Measurements from ENCODE around the gene ABCG2. TPM values are rescaled to one million over a fixed set of nuclear protein-coding genes. Genes with fewer than 3 reads are reported as not detected.

Gene ABCG2
- total RNA-seq, 2 experiments from 2014 or later, result 0.25 to 0.54 TPM

DNA sequence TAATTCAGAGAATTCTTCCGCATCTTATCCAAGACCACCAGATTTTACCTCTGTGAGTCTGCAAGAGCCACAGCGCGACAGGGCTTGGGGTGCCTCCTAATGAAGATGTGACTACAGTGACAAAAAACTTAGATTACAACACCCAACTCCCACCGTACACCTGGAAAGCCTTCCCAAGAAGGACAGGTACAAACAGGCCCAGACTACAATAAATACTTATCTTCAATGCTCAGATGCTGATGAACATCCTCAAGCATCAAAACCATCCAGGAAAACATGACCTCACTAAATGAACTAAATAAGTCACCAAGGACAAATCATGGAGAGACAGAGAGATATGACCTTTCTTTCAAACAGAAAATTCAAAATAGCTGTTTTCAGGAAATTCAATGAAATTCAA lies 20.8 kb upstream of the ABCG2 start:
- H3K4me3 Mint-ChIP-seq, result no peak overlapping the region
- H3K4me1 Mint-ChIP-seq (ENCODE audit: low read depth), result peaks cover 3% of the 10 kb centered on the region
- DNase-seq (no peak), ATAC-seq (no peak)
- TF ChIP-seq, protein P1, sequence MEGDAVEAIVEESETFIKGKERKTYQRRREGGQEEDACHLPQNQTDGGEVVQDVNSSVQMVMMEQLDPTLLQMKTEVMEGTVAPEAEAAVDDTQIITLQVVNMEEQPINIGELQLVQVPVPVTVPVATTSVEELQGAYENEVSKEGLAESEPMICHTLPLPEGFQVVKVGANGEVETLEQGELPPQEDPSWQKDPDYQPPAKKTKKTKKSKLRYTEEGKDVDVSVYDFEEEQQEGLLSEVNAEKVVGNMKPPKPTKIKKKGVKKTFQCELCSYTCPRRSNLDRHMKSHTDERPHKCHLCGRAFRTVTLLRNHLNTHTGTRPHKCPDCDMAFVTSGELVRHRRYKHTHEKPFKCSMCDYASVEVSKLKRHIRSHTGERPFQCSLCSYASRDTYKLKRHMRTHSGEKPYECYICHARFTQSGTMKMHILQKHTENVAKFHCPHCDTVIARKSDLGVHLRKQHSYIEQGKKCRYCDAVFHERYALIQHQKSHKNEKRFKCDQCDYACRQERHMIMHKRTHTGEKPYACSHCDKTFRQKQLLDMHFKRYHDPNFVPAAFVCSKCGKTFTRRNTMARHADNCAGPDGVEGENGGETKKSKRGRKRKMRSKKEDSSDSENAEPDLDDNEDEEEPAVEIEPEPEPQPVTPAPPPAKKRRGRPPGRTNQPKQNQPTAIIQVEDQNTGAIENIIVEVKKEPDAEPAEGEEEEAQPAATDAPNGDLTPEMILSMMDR (IDR thresholded peaks at IDR 0.05), result no peak
- peaks cover 5% of the 10 kb centered on the region for H3K9me3 Mint-ChIP-seq
- H3K27me3 Mint-ChIP-seq, result peaks cover 9% of the 10 kb centered on the region
- intact Hi-C loops (cut with micrococcal nuclease), result no loop called here
- ChIA-PET CTCF (no interaction called here), POLR2A (no interaction called here)
- peaks cover 7% of the 10 kb centered on the region for H3K36me3 Mint-ChIP-seq (ENCODE audit: low read depth)
- H3K27ac Mint-ChIP-seq, result no peak overlapping the region

DNA sequence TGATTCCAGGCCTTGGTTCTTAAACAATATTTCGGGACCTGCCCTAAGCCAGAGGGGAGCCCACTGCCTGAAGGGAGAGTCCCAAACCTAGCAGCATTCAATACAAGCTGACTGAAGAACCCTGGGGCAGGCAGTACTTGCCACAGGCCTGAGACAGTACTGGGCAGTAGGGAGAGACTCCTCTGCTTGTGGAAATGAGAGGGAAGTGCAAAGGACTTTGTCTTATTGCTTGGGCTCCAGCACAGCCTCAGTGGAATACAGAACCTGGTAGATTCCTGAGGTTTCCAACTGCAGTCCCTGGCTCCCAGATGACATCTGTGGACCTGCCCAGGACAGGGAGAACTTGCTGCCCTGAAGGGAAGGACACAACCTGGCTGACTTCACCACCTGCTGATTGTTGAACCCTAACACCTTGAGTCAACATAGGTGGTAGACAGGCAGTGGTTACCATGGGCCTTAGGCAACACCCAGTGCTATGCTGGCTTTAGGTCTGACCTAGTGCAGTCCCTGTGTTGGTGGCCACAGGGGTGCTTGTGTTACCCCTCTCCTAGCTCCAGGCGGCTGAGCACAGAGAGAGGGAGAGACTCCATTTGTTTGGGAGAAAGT lies 20.3 kb upstream of the ABCG2 start:
- H3K4me1 Mint-ChIP-seq (ENCODE audit: low read depth), result peaks cover 3% of the 10 kb centered on the region
- TF ChIP-seq, protein P1 (IDR thresholded peaks at IDR 0.05), result no peak
- H3K27me3 Mint-ChIP-seq, result peaks cover 6% of the 10 kb centered on the region
- POLR2A ChIA-PET, result no interaction called here
- no peak overlapping the region for H3K4me3 Mint-ChIP-seq
- no peak for ATAC-seq
- CTCF ChIA-PET, result no interaction called here
- no peak for DNase-seq
- intact Hi-C loops (cut with micrococcal nuclease), result no loop called here
- no peak overlapping the region for H3K27ac Mint-ChIP-seq
- peaks cover 7% of the 10 kb centered on the region for H3K36me3 Mint-ChIP-seq (ENCODE audit: low read depth)
- peaks cover 5% of the 10 kb centered on the region for H3K9me3 Mint-ChIP-seq

DNA sequence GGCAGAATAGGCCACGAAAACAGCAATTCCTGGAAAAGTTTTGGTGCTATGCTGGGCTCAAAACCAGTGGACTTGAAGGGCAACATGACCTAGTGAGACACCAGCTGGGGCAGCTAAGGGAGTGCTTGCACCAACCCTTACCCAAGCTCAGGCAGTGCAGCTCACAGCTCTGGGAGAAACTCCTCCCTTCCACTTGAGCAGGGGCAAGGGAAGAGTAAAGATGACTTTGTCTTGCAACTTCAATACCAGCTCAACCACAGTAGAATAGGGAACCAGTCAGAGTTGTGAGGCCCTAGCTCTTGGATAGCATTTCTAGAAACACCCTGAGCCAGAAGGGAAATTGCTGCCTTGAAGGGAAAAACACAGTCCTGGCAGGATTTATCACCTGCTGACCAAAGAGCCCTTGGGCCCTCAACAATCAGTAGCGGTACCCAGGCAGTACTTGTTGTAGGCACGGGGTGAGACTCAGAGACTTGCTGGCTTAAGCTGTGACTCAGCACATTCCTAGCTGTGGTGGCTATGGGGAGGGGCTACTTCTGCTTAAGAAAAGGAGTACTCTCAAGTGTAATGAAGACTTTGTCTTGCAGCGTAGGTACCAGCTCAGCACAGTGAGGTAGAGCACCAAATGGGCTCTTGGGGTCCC lies 19.7 kb upstream of the ABCG2 start:
- peaks cover 5% of the 10 kb centered on the region for H3K9me3 Mint-ChIP-seq
- peaks cover 7% of the 10 kb centered on the region for H3K36me3 Mint-ChIP-seq (ENCODE audit: low read depth)
- POLR2A ChIA-PET, result no interaction called here
- H3K4me1 Mint-ChIP-seq (ENCODE audit: low read depth), result peaks cover 3% of the 10 kb centered on the region
- peaks cover 6% of the 10 kb centered on the region for H3K27me3 Mint-ChIP-seq
- ATAC-seq (no peak), DNase-seq (no peak)
- CTCF ChIA-PET, result no interaction called here
- no peak overlapping the region for H3K27ac Mint-ChIP-seq
- TF ChIP-seq, protein P1 (IDR thresholded peaks at IDR 0.05), result no peak
- H3K4me3 Mint-ChIP-seq, result no peak overlapping the region
- intact Hi-C loops (cut with micrococcal nuclease), result no loop called here

DNA sequence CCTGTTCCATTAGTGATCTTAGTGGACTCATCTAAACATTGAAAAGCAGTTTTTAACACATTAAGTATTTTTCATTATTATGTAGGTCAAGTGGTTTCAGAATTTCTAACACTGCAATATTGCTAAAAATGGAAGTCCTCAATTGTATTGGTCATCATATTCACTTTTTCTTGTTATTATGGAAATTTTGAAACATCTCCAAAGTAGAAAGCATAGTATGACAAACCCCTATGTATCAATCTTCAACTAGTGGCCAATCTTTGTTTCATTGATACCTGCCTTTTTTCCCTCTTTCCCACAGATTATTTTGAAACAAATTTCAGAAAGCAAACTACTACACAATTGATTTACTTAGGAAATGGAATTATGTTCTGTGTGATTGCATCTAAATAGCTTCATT lies 14.5 kb upstream of the ABCG2 start:
- intact Hi-C loops (cut with micrococcal nuclease), result no loop called here
- H3K4me3 Mint-ChIP-seq, result no peak overlapping the region
- no peak overlapping the region for H3K27ac Mint-ChIP-seq
- ATAC-seq (no peak), DNase-seq (no peak)
- peaks cover 2% of the 10 kb centered on the region for H3K4me1 Mint-ChIP-seq (ENCODE audit: low read depth)
- no peaks in the 10 kb centered on the region for H3K9me3 Mint-ChIP-seq
- POLR2A ChIA-PET, result no interaction called here
- CTCF ChIA-PET, result interaction anchor here (1.3 kb wide), 1 partner anchor 25 kb away, joined by 3 read pairs; no protein-coding TSS in a partner anchor
- TF ChIP-seq, protein P1 (IDR thresholded peaks at IDR 0.05), result no peak
- no peaks in the 10 kb centered on the region for H3K36me3 Mint-ChIP-seq (ENCODE audit: low read depth)
- H3K27me3 Mint-ChIP-seq, result peaks cover 3% of the 10 kb centered on the region

GRCh38 chr4:88171206-88171605 lies 12.8 kb upstream of the ABCG2 start:
- H3K27ac Mint-ChIP-seq, result no peak overlapping the region
- H3K9me3 Mint-ChIP-seq, result no peaks in the 10 kb centered on the region
- intact Hi-C loops (cut with micrococcal nuclease), result no loop called here

More at GRCh38 chr4:88171206-88171605, 12.8 kb upstream of the ABCG2 start:
- Mint-ChIP-seq H3K4me3 (no peak overlapping the region), H3K27me3 (no peaks in the 10 kb centered on the region), H3K4me1 (ENCODE audit: low read depth) (peaks cover 2% of the 10 kb centered on the region), H3K36me3 (ENCODE audit: low read depth) (no peaks in the 10 kb centered on the region)
- ChIA-PET CTCF (interaction anchor here (1.6 kb wide), 1 partner anchor 41 kb away, joined by 4 read pairs; no protein-coding TSS in a partner anchor), POLR2A (no interaction called here)
- TF ChIP-seq, protein P1 (IDR thresholded peaks at IDR 0.05), result no peak
- DNase-seq (no peak), ATAC-seq (no peak)
